Erythroblast (primary cell): ENCODE results near the gene AR.

Experiments used
- GATA1 ChIP-seq: IDR thresholded peaks from 2 replicates; pipeline ENCODE4 v1.6.1; 2011; ENCODE audit warnings: low read depth, mild to moderate bottlenecking, control low read depth, low read length, moderate library complexity
- POLR2A ChIP-seq: IDR thresholded peaks from 2 replicates; pipeline ENCODE4 v1.6.1; 2011; ENCODE audit warnings: mild to moderate bottlenecking, low read length

- TF ChIP-seq POLR2A, result no peak
- no peak for TF ChIP-seq GATA1
Measured at GRCh38 chrX:67779099-67779498, 235.3 kb downstream of the AR start.
